Measurements from ENCODE around the gene RTRAF.
A peak's percentile ranks its signal among the peaks of the same experiment; 100 is the strongest.

Gene RTRAF

DNA sequence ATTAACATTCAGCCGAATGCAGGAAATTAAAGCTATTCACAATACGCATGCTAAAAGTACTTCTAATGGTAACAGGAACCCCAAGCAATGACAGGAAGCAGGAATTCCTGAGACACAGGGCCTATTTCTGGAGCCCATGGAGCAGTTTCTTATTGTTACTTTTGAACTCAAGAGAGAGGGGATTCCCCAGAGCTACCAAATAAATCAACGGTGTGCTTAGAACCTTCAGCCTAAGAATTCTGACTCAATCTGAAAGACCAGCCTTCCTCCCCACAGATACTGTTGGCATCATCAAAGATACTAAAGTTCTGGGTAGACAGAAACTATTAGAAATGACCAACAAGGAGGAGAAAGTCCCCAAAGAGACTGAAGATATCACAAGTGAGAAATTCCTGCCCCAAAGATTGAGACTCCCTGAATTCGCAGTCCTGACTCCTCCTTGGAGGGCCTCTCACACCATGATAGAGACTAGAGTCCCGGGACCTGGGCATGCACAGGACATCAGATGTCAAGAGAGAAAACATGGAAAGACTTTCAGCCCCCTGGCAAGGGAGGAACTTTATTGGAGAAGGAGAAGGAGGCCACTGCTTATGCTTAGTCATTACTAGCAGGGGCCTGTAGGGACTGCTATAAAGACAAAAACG lies 32.7 kb downstream of the RTRAF start:
- DNase-seq (ENCODE audit: low spot score), result no peak

DNA sequence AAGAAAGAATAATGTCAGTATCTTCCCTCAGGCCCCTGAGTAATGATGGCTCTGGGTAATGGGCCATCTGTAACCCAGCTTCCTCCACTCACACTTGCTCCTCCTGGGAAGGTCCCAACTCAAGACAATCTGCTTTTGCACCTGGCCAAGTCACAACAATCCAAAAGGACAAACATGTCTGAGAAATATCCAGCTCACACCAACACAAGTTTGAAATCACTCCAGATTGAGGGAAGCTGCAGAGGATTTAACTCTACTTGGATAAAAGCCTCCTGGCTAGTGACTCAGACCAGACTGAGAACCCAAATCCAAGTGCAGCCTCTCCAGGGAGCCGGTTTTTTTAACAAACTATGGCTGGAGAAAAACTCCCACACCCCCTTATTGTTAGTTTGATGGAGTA lies 34.2 kb downstream of the RTRAF start:
- DNase-seq (ENCODE audit: low spot score), result no peak

DNA sequence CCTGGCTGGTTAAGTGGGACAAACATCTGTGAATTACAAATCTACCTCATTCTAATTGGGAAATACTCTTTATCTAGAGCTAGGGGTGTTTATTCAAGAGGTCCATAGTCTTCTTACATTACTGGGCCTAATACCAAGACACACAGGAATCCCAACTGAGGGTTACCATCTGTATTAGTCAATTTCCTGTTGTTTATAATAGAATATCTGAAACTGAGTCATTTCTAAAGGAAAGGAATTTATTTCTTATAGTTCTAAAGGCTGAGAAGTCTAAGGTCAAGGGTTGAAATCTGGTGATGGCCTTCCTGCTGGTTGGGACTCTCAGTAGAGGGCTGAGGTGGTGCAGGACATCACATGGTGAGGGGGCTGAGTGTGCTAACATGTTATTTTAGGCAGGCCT lies 36.0 kb downstream of the RTRAF start:
- DNase-seq (ENCODE audit: low spot score), result no peak

DNA sequence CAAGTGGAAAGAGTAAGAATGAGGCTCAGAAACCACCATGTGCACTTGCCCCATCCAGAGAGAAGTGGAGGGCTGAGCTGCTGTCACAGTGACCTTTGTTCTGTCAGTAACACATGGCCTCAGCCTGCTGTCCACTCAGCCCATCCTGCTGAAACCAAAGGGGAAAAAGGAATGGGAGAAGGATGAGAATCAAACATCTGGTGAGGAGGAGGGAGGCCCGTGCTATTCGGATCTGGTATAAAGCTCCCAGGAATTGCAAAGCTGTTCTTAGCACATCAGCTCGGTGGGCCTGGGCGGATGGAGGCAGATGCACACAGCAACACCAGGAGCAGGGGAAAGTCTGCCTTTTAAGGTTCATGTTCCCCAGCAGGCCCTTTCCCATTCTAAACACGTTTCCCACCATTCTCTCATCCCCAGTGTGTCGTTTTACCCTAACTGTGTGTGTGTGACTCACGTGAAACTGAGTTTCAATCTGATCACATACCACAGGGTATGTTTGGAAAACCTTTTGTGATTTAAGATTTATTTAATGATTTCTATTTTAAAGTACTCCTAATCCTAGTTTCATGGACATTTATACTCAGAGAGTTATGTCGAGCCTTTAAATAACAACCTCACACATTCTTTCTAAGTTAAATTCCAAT lies 36.8 kb downstream of the RTRAF start:
- no peak for DNase-seq (ENCODE audit: low spot score)

DNA sequence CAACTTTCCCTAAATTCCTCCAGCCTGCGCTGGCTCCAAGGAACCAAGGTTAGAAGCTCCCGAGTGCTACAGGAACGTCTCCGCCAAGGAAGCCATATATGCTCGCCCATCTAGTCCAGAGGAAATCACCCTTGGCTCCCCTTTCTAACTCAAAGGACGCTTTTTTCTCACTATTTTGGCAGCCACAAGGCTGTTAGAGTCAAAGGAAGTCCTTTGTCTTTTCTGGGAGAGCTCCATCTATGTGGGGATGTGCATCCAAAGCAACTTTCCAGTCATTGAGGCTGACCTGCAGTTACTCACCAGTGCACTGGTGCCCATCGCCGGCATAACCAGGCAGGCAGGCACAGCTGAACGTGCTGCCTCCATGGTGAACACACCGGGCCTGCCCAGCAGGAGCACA lies 37.6 kb downstream of the RTRAF start:
- DNase-seq (ENCODE audit: low spot score), result no peak

DNA sequence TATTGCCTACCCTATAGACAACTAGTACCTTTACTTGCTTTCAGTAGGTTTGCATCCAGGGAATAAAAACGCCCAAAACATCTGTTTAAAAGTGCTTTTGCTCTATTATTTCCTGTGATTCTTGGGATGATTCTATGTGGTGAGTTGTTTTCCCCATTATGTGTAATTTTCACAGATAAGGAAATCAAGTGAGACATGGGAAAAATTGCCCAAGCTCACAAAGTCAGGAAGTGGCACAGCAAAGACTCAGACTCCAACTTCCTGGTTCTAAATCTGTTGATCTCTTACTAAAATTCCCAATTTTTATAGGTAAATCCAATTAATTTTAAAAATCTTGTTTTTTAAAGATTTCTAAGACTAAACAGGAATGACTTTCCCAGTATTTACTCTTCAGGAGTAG lies 40.5 kb downstream of the RTRAF start:
- no peak for DNase-seq (ENCODE audit: low spot score)

DNA sequence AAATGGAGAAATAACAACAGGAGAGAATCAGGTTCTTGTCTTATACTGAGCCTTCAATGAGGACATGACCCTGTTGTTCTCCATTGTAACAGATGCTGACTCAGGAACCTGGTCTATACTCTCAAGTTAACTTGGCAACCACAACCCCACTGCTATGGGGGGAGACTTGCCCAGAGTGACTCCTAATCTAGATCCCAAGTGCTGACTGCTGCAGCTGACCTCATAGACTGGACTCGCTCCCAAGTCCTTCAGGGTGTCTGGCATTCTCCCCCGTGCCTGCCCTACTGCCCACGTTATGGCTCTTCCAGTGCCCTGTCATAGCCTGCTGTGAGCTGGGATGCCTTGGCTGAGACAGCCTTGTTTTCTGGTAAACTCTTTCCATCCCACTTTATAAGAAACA lies 42.4 kb downstream of the RTRAF start:
- no peak for DNase-seq (ENCODE audit: low spot score)

DNA sequence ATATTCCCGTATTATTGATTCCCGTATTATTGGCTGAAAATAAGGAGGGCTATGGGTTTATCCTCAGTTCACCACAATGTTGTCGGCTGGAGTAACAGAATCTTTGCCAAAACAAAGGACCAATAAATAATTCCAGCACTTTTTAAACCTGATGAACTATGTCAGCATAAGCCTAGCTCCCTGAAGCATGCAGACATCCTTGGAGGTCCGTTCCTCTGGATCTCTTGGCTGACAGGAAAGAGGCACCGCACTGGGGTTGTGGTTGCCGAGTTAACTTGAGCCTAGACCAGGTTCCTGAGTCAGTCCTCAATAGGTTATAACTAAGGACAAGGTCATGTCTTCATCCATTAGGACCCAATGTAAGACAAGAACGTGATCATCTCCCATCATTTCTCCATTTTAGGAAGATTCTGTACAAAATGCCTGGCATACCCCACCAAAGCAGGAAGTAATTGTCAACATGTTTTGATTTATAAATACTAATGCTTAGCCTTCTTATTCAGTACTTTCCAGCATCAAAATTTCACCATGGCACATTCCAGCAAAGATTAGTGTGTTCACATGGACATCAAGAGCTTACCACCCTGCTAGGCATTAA lies 43.0 kb downstream of the RTRAF start:
- DNase-seq (ENCODE audit: low spot score), result no peak

DNA sequence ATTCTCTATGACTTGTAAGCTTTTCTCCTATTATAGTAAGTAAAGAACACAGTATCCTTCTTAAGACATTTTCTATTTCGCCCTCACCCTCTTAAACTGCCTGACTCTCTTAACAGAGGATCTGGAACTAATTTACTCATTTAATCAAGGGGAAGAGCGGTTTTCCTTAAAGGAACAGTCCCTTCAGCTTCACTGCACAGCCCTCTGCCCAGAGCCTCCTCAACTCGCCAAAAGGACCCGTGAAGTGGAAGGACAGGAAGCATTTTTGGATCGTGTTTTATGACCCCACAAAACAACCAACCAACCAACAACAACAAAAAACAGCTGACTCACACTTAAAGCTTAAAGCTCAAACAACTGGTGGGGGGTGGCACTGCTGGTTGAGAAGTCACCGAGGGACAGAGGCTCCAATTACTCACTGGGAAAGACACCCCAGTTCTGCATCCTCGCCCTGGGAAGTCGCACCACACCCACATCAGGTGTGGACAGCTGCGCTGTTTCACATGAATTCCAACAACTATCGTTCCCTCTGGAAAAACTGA lies 43.8 kb downstream of the RTRAF start:
- DNase-seq (ENCODE audit: low spot score), result no peak

DNA sequence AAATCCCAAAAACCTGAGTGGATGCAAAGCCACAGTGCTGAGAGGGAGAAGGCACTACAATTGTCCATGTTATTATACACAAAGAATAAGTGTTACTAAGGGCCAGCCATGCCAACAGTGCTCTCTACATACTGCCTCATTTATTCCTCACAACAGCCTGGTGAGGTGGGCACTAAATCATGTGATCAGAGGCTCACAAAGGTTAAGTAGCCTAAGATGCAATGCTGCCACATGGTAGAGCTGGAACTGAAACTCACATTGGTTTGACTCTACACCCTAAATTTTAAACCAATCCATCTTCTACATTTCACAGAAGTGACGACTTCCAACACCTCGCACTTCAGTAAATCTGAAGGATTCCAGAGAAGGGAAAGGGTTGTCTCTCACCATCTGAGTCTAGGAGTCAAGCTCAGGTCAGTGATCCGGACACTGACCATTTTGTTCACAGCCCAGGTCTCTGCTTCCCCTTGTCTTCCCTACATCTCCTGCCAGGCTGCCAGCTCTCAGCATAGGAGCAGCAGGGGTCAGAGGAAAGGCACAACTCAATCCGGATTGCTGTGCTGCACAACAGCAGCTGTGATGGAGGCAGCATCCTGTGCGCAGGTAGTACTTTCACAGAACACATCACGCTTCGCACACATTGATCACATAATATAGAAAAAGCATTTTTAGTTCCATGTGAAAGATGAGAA lies 49.9 kb downstream of the RTRAF start:
- no peak for DNase-seq (ENCODE audit: low spot score)

DNA sequence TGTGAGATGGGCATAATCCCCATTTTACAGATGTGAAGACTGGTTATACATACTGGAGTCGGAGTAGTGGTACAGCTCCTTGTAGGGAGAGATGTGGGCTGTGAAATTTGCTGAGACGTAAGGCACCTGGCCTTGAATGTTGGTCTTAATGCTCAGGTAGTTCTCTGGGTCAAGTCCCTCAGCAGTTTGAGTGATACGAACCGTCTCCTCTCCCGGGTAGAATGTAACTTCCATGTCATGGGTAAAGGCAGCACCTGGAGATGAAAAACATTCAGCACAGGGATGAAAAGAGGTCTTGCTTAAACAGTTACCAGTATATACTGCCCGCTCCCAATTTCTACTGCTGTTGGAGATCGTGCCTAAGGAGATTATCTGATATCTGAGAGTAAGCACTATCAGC lies 51.3 kb downstream of the RTRAF start:
- no peak for DNase-seq (ENCODE audit: low spot score)

DNA sequence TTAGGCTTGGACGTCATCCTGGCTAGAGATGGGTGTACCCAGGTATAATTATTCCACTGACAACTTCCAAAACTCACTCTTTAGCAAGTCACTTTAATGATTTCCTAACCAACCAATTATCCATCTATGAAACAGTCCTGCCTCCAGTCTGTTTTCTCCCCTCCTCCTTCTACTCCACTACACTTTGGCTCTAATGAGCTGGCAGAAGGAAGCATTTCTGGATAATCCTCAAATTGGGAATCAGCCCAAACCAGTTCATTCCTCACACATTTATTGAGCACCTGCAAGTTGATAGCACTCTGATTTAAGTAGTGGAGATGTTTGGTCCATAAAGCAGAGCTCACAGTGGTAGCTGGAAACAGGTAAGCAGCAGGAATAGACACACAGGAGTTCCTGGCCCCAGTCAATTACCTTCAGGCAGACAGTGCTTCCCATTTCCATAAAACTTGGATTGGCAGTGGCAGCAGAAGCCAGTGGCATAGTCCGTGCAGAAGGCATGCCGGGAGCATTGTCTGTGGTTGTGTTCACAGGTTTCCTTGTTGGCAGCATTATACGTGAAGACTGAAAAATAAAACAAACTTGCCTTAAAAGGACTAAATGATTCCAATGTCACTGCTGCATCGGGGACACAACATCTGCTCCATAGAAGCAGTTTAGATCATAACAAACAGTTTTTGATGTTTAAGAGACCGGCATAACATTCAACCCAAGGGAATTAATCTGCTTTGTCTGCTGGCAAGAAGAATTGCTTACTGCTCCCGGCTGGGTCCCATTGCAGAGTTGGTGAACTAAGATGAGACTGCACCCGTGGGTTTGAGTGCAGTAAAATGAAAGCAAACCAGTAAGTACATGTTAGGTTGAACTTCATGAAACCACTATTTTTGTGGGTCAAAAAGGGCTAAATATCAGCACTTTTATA lies 53.3 kb downstream of the RTRAF start:
- DNase-seq (ENCODE audit: low spot score), result no peak

DNA sequence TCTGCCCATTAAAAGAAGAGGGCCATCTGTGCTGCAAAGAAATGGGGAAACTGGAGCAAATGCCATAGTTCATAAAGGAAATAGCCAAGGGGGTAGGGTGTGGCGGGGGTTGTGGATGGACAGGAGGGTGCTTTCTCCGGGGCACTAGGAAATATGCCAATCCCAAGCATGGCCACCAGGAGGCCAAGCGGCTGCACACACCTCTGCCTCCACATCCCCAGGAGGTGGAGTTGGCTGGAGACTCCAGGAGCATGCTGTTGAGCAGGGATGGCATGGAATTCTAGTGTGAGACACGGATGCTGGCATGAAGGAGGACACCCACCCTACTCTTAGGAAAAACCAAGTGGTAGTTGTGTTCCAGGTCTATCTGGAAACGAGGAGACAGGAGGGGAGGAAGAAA lies 54.3 kb downstream of the RTRAF start:
- DNase-seq (ENCODE audit: low spot score), result peak; percentile 13

DNA sequence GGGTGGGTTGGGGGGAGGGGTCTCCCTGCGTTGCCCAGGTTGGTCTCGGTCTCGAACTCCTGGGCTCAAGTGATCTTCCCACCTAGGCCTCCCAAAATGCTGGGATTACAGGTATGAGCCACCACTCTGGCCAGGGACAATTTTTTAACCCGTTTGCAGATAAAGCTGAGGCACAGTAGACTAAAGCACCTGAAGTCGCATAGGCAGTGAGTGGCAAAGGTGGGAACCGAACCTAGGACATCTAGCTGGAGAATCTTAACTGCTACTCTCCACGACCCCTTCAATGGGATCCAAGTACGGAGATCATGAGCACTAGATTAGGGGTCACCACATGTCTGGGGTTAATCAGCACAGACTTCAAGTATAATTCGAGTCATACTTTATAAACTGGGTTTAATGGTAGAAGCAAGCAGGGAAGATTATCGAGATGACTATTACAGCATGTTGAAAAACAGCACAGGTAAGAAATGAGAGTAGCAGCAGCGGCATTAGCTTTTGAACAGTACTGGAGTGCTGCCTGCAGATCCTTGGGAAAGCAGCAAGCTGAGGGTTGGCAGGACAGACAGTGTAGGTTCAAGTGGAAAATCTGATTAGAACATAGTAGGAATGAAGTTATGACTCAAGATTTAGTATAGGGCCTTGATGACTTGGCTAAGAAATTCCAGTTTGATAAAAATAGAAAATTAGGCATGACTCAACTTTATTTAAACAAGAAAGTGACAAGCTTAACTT lies 55.6 kb downstream of the RTRAF start:
- no peak for DNase-seq (ENCODE audit: low spot score)

DNA sequence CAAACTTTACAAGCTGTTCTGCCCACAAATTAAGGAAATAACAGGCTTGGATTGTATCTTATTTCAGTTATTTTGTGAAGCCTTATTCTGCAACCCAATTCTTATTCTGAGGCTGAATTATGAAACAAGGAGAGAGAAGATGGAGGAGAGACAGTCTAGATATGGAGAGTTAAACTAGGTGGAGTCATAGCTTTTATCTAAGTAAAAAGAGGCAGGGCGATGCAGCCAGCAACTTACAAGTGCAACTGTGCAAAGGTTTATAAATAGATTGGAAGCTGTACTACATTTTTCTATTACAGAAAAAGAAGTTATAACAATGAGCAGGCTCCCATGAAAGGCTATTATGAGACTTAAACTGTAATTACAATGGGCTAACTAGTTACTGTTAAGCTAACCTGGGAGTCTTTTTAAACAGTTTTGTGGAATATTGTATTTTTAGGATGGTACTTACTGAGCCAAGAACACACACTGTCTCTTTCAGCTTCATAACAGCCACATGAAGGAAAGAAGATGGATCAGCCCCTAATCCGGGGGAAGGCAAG lies 57.1 kb downstream of the RTRAF start:
- DNase-seq (ENCODE audit: low spot score), result no peak

DNA sequence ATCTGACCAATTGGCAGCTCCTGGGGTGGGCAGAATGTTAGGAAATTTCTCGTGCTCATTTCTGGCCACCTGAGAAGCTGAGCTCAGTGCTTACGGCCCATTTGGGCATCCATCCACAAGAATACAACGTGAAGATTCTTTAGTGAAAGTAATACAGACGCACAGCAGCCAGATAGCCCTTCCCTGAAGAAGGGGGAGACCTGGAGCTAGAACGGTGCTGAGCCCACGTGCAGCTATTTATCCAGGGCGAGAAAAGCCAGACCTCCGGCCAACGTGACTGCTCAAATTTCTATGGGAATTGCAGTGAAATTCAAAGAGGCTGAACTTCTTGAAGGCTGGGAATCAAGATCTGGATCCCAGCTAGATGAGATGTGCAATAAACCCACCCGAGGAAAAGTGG lies 58.8 kb downstream of the RTRAF start:
- no peak for DNase-seq (ENCODE audit: low spot score)

DNA sequence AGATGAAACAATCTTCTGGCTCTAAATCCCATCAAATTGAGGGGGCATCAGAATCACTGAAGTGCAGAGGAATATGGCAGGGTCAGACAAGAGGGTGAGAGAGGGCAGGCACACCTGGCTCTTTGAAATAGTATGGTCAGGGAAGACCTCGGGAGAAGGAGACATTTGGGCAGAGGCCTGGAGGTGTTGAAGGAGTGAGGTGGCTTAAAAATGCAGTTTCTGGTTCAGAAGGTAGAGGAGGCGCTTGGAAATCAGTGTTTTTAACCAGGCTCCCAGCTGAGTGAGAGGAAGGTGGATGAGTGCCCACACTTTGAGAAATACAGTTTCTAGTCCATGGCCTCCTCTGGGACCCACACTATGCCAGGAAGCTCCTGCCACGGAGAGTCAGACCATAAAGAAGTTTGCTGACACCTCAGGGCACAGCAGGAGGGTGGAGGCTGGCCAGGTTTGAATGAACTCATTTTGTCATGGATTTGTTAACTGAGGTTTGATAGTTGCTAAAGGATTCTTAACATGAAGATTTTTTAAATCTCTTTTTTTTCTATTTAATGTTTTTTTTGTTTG lies 59.4 kb downstream of the RTRAF start:
- DNase-seq (ENCODE audit: low spot score), result no peak

DNA sequence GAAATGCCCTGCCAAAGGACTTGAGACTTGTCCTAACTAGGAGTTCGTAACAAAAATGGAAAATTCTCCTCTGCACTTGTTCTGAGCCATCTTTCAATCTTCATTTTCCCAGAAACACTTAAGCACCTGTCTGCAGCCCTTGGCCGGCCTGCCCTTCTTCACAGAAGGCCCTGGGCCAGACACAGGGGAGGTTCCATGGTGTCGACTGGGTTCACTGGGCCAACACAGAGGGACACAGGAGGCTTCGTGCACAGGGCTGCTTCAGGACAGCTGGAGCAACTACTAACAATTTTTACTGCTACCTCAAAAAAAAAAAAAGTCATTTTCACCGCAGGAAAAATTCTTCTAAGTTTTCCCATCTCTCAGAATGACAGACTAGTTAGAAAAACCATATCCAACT lies 59.9 kb downstream of the RTRAF start:
- no peak for DNase-seq (ENCODE audit: low spot score)

DNA sequence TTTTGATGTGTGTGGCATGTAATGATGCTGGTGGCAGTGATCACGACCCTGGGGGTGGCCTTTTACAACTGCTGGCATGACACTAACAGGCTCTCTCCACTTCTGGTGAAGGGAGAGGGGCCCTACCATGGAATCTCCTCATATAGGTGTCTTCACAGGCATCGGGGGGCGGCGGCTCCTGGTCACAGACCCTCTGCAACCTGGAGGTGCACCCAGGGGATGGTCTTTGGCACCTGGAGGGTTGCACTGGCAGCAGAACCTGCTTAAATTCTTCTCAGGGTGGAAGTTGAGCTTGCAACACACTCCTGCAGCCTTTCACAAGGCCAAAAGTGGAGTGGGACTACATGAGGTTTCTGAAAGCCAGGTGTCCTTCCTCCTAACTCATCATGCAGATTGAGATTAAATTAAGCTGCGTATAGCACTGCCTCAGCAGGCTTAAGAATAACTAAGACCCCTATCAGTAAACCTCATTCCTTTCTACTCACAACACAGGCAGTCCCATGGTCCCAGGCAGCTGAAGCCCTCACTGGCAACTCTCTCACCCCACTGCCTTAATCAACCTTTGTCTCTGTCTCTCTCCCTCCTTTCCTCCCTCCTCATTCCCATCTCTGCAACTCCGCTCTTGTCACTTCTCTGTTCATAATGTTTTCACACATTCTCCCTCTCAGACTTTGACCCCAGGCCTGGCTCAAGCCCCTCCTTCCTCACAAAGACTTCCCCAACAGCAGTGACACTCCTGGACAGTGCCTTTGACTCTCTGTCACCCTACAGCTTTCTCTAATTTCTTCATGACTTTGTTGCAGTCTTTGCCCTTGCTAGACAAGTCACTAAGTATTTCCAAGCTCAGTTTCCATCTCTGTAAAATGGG lies 60.6 kb downstream of the RTRAF start:
- DNase-seq (ENCODE audit: low spot score), result no peak

DNA sequence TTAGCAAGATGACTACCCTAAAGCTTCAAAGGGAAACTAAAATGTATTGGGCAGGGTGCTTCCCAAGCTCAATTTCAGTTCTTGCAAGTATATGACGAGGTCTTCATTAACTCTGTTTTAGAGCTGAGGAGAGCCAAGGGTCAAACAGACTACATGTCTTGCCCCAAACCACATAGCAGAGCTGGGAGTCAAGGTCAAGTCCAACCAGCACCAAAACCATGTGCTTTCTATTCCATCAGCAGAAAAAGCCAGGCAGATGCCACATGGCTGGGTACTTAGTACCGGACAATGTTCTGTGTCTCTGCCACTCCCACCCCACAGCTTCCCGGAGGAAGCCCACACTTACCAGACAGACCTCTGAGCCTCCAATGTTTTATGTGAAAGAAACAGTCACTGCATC lies 61.9 kb downstream of the RTRAF start:
- DNase-seq (ENCODE audit: low spot score), result no peak

Measured in NAMALWA (cell line).